GM21390 (cell line): Measurements from ENCODE around the gene PCDHB7.
"Not testable (repeated sequence)": the region's sequence is repeated elsewhere in the genome, so short reads cannot be mapped to it uniquely, and the experiment has no call there.

Experiments
- ATAC-seq: cut with Tn5 transposase; IDR thresholded peaks from one replicate; pipeline ENCODE4 v1.9.1; 2021; ENCODE audit not compliant: unreplicated experiment

Gene PCDHB7

DNA sequence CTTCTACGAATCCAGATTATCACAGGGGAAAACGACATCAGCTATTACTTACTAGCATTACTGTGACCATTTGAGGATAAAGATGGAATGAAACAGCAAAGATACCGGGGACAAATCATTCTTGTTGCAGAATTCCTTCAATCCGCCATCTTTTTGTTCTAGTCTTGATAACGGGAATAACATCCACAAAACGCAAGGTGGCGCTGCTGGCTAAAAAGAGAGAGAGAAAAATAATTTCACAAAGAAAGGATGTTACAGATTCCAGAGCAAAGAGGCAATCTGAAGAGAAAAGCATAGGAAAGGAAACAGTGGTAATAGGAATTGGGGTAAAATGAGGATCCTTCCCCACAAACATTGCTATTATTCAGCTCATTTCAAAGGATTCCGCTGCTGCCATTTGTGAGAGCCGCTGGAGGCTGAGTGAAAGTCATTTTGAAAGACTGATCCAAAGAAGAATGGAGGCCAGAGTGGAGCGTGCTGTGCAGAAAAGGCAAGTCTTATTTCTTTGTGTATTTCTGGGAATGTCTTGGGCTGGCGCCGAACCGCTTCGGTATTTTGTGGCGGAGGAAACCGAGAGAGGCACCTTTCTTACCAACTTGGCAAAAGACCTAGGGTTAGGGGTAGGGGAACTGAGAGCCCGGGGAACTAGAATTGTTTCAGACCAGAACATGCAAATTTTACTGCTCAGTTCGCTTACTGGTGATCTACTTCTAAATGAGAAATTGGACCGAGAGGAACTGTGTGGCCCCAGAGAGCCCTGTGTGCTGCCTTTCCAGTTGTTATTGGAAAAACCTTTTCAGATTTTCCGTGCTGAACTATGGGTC, at the start of gene PCDHB7:
PCDHB7 (plus strand) TSS at position 264 of the 824 bp plus-strand sequence; CDS start at position 456, 192 bp downstream.
- ATAC-seq: no peak

DNA sequence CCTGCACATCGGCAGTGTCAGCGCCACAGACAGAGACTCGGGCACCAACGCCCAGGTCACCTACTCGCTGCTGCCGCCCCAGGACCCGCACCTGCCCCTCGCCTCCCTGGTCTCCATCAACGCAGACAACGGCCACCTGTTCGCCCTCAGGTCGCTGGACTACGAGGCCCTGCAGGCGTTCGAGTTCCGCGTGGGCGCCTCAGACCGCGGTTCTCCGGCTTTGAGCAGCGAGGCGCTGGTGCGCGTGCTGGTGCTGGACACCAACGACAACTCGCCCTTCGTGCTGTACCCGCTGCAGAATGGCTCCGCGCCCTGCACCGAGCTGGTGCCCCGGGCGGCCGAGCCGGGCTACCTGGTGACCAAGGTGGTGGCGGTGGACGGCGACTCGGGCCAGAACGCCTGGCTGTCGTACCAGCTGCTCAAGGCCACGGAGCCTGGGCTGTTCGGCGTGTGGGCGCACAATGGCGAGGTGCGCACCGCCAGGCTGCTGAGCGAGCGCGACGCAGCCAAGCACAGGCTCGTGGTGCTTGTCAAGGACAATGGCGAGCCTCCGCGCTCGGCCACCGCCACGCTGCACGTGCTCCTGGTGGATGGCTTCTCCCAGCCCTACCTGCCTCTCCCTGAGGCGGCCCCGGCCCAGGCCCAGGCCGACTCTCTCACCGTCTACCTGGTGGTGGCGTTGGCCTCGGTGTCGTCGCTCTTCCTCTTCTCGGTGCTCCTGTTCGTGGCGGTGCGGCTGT, 48.9 kb upstream of the PCDHB7 start:
- ATAC-seq: not testable (repeated sequence)

DNA sequence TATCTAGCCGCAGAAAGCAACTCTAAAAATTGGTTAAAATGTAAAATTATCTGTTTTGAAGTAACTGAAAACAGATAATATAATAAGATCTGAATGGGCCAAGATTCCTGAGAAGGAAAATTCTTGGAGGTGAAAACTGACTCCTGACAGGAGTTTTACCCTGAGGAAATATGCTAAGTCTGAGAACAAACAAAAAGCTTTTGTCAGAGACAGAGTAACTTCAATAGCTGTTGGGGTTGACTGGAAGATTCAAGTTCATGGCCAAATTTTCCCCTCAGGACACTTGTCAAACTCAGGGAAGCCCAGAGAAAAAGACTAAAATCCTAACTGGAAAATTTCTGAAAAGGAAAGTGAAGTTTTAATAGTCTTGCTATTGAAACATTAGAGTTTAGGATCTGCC, 45.1 kb upstream of the PCDHB7 start:
- no peak for ATAC-seq

GRCh38 chr5:141135030-141135717, 37.3 kb upstream of the PCDHB7 start, which contains the start of gene PCDHB5:
Gene PCDHB5 (plus strand): TSS chr5:141135206. CDS start chr5:141135435, 229 bp downstream.
- ATAC-seq: no peak

DNA sequence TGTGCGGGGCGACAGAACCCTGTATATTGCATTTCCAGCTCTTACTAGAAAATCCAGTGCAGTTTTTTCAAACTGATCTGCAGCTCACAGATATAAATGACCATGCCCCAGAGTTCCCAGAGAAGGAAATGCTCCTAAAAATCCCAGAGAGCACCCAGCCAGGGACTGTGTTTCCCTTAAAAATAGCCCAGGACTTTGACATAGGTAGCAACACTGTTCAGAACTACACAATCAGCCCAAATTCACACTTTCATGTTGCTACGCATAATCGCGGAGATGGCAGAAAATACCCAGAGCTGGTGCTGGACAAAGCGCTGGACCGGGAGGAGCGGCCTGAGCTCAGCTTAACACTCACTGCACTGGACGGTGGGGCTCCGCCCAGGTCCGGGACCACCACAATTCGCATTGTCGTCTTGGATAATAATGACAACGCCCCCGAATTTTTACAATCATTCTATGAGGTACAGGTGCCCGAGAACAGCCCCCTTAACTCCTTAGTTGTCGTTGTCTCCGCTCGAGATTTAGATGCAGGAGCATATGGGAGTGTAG, 36.7 kb upstream of the PCDHB7 start:
- no peak for ATAC-seq

GRCh38 chr5:141137346-141137745, 35.1 kb upstream of the PCDHB7 start:
- not testable (repeated sequence) for ATAC-seq

- no peak for ATAC-seq
These were observed 22.6 kb upstream of the PCDHB7 start, which contains the start of gene PCDHB6 for GRCh38 chr5:141149812-141150211. Gene PCDHB6 (plus strand): TSS chr5:141150057. CDS start chr5:141150258, 201 bp downstream.

- ATAC-seq: no peak
These were observed 22.0 kb upstream of the PCDHB7 start for GRCh38 chr5:141150224-141150992.

GRCh38 chr5:141150993-141151325, 21.5 kb upstream of the PCDHB7 start:
- no peak for ATAC-seq

- ATAC-seq: not testable (repeated sequence)
These were observed 20.8 kb upstream of the PCDHB7 start for GRCh38 chr5:141151632-141152031.

GRCh38 chr5:141152096-141152495, 20.3 kb upstream of the PCDHB7 start:
- not testable (repeated sequence) for ATAC-seq

GRCh38 chr5:141155540-141156374, 16.7 kb upstream of the PCDHB7 start:
- no peak for ATAC-seq

DNA sequence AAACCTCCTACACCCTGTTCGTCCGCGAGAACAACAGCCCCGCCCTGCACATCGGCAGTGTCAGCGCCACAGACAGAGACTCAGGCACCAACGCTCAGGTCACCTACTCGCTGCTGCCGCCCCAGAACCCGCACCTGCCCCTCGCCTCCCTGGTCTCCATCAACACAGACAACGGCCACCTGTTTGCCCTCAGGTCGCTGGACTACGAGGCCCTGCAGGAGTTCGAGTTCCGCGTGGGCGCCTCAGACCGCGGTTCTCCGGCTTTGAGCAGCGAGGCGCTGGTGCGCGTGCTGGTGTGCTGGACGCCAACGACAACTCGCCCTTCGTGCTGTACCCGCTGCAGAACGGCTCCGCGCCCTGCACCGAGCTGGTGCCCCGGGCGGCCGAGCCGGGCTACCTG, 15.1 kb upstream of the PCDHB7 start:
- not testable (repeated sequence) for ATAC-seq

GRCh38 chr5:141157901-141158300, 14.5 kb upstream of the PCDHB7 start:
- ATAC-seq: not testable (repeated sequence)

GRCh38 chr5:141174291-141175104, 2.1 kb downstream of the PCDHB7 start:
- not testable (repeated sequence) for ATAC-seq

DNA sequence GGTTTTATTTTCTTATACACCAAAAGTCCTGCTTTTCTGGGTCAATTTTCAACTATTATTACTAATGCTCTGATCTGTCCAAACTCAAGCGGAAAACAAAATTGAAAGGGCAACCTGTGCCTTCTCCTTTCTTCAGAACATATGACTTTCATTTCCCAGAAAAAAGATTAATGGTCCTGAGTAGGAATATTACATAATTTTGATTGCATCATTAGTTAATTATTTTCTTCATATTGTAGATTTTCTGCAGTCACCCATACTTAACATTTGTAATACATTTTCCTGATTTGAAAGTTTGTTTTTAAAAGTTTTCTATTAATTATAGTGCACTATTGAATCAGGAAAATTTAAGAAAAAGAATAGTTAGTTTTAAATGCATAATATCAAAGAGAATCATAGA, 3.5 kb downstream of the PCDHB7 start:
- ATAC-seq: no peak

GRCh38 chr5:141177577-141178191, 5.2 kb downstream of the PCDHB7 start, which contains the start of gene PCDHB8:
Gene PCDHB8 (plus strand): TSS chr5:141177790. CDS start chr5:141178035, 245 bp downstream.
- ATAC-seq: not testable (repeated sequence)

DNA sequence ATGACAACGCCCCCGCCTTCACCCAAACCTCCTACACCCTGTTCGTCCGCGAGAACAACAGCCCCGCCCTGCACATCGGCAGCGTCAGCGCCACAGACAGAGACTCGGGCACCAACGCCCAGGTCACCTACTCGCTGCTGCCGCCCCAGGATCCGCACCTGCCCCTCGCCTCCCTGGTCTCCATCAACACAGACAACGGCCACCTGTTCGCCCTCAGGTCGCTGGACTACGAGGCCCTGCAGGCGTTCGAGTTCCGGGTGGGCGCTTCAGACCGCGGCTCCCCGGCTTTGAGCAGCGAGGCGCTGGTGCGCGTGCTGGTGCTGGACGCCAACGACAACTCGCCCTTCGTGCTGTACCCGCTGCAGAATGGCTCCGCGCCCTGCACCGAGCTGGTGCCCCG, 6.9 kb downstream of the PCDHB7 start:
- ATAC-seq: not testable (repeated sequence)
